ENCODE measurements around the gene PPP1R15B. TPM values are rescaled to one million over a fixed set of nuclear protein-coding genes. Genes with fewer than 3 reads are reported as not detected.

Gene PPP1R15B
- total RNA-seq, 1 experiment from 2014 or later, result 69.3 TPM

- Histone ChIP-seq H3K4me2 (ENCODE audit: low read length) (no peak overlapping the region), H3K27me3 (ENCODE audit: insufficient read depth, low read length) (no peaks in the 10 kb centered on the region), H4K20me1 (ENCODE audit: insufficient read depth) (no peaks in the 10 kb centered on the region), H2AFZ (ENCODE audit: low read depth, low read length, poor library complexity, severe bottlenecking) (no peak overlapping the region), H3K9me2 (ENCODE audit: insufficient read depth) (no peaks in the 10 kb centered on the region), H3K4me3 (replicated peaks in 1 of 2; ENCODE audit: low read depth in 1 of 2, low read length in 2 of 2) (no peak overlapping the region), H3K4me1 (ENCODE audit: control insufficient read depth in 1 of 2, insufficient read depth in 2 of 2, low read length in 2 of 2) (peaks cover 16 to 22% of the 10 kb centered on the region in 2 experiments), H3K9ac (ENCODE audit: low read length) (no peak overlapping the region), H3K9me3 (ENCODE audit: control insufficient read depth in 1 of 2, insufficient read depth in 1 of 2, low read depth in 1 of 2, low read length in 2 of 2) (no peaks in the 10 kb centered on the region), H3K79me2 (ENCODE audit: insufficient read depth, low read length) (peaks cover 17% of the 10 kb centered on the region; the same call in 1 of the 2 replicates), H3K27ac (ENCODE audit: low read depth, low read length) (no peak overlapping the region), H3K36me3 (ENCODE audit: control insufficient read depth in 1 of 2, insufficient read depth in 2 of 2, low read length in 2 of 2) (peaks cover 0 to 13% of the 10 kb centered on the region in 2 experiments; a peak in 1 of 4 replicates)
- TF ChIP-seq ZFX (IDR thresholded peaks at IDR 0.05) (no peak), EZH2 (IDR thresholded peaks at IDR 0.05) (no peak), FOSL1 (IDR thresholded peaks at IDR 0.05; ENCODE audit: low read depth) (no peak), POLR2A (IDR thresholded peaks at IDR 0.05; ENCODE audit: borderline replicate concordance, extremely low read depth, insufficient read depth, insufficient read length) (no peak), YY1 (IDR thresholded peaks at IDR 0.05; ENCODE audit: extremely low read depth, insufficient replicate concordance, low read depth, low read length) (no peak), MAX (IDR thresholded peaks at IDR 0.05) (no peak), ZNF274 (IDR thresholded peaks at IDR 0.05; ENCODE audit: low read depth, low read length) (no peak), RAD21 (IDR thresholded peaks at IDR 0.05; ENCODE audit: low read depth) (no peak), ELF1 (IDR thresholded peaks at IDR 0.05; ENCODE audit: borderline replicate concordance, low read depth) (no peak), SP1 (IDR thresholded peaks at IDR 0.05; ENCODE audit: low read depth) (no peak), CTCF (IDR thresholded peaks at IDR 0.05 in 2 of 3, conservative IDR thresholded peaks at IDR 0.05 in 1 of 3; ENCODE audit: borderline replicate concordance in 1 of 3, insufficient read depth in 1 of 3, low read depth in 2 of 3, low read length in 2 of 3) (no peak), CBX3 (IDR thresholded peaks at IDR 0.05; ENCODE audit: low read depth) (no peak), SRF (IDR thresholded peaks at IDR 0.05; ENCODE audit: low read depth) (no peak), POLR2AphosphoS5 (IDR thresholded peaks at IDR 0.05; ENCODE audit: low read depth, low read length) (no peak), SIN3A (IDR thresholded peaks at IDR 0.05; ENCODE audit: low read depth) (no peak), TCF7L2 (IDR thresholded peaks at IDR 0.05; ENCODE audit: borderline replicate concordance, extremely low read depth, insufficient read depth, insufficient read length) (no peak)
- RAD21 ChIA-PET (ENCODE audit: low non-redundant PET in 1 of 2, low total read pairs in 2 of 2, uncharacterized antibody in 2 of 2, unreplicated experiment in 2 of 2), result no interaction called here
- POLR2A ChIA-PET, result no interaction called here
- CTCF ChIA-PET, result no interaction called here
- no peak for ATAC-seq
- intact Hi-C loops (cut with micrococcal nuclease), result no loop called here
- no peak for DNase-seq (ENCODE audit: low read depth, low spot score)
- no TSS peak for BruUV-seq (replicated peaks)
These were observed 37.7 kb downstream of the PPP1R15B start for GRCh38 chr1:204373911-204374310.

Data from HCT116 (cell line).